Astrocyte of the hippocampus (primary cell): ENCODE data around the gene GRIA2.

Experiments
- DNase-seq: peaks from one replicate; pipeline ENCODE4 v3.0.0; 2011; ENCODE audit warnings: low read depth, low spot score

Gene GRIA2

GRCh38 chr4:157372567-157372966 lies 152.0 kb downstream of the GRIA2 start:
- DNase-seq: no peak

- DNase-seq: no peak
These were observed 169.2 kb downstream of the GRIA2 start for GRCh38 chr4:157389741-157390140.

- DNase-seq: no peak
These were observed 184.5 kb downstream of the GRIA2 start for GRCh38 chr4:157405070-157405469.
